ENCODE measurements around the gene KIAA1755.

GRCh38 chr20:38195521-38195920 is 65.0 kb downstream of the KIAA1755 start:
- TF ChIP-seq POLR2A (IDR thresholded peaks at IDR 0.05): no peak
- no peak for TF ChIP-seq EP300 (IDR thresholded peaks at IDR 0.05)
- TF ChIP-seq CTCF (IDR thresholded peaks at IDR 0.05): no peak
